Activated naive CD8-positive, alpha-beta T cell treated with anti-CD3 and anti-CD28 coated beads, Interleukin-2, amount 50 U/mL, for 16 hours (primary cell): ENCODE measurements around the gene PCP4.

ENCODE experiments used
- DNase-seq: peaks from one replicate; pipeline ENCODE4 v3.0.0-alpha.2; 2020; ENCODE audit warnings: low read depth, low spot score

PCP4 gene

GRCh38 chr21:39972976-39973770 is 105.9 kb downstream of the PCP4 start:
- no peak for DNase-seq

GRCh38 chr21:39976800-39977199 is 109.6 kb downstream of the PCP4 start:
- no peak for DNase-seq
